ENCODE measurements around the gene ARL5B. TPM values are rescaled to one million over a fixed set of nuclear protein-coding genes. Genes with fewer than 3 reads are reported as not detected.
A peak's percentile ranks its signal among the peaks of the same experiment; 100 is the strongest.

Gene ARL5B
- total and polyA plus RNA-seq, 9 of the 15 experiments (the other 6 are each of a cell fraction or from before 2014, with no cell fraction given), result 4.1 to 22.2 (median 15.1) TPM

- TF ChIP-seq NEUROD1 (IDR thresholded peaks at IDR 0.05; ENCODE audit: borderline replicate concordance, low read depth, low read length, partially characterized antibody) (no peak), NFIC (IDR thresholded peaks at IDR 0.05) (peak; percentile 39), HES1 (IDR thresholded peaks at IDR 0.05; ENCODE audit: low read depth) (no peak), KHSRP (IDR thresholded peaks at IDR 0.05) (no peak), SMARCA5 (IDR thresholded peaks at IDR 0.05) (no peak), KDM2B (CRISPR knock-in tag; IDR thresholded peaks at IDR 0.05) (no peak), U2AF1 (optimal IDR thresholded peaks at IDR 0.05; ENCODE audit: low read depth, low read length) (no peak), THAP12 (CRISPR knock-in tag; IDR thresholded peaks at IDR 0.05) (0 out of 2 replicates have a peak, but pooled peaks have one; percentile 26), CREB3L1 (IDR thresholded peaks at IDR 0.05; ENCODE audit: borderline replicate concordance, low read depth) (peak; percentile 70; the same call in 1 of the 2 replicates), ZBTB9 (CRISPR knock-in tag; IDR thresholded peaks at IDR 0.05) (no peak), RHOXF2B (CRISPR knock-in tag; conservative IDR thresholded peaks at IDR 0.05) (no peak), HCFC1 (IDR thresholded peaks at IDR 0.05; ENCODE audit: low read depth, low read length) (peak; percentile 78), GTF3C2 (IDR thresholded peaks at IDR 0.05; ENCODE audit: borderline replicate concordance, extremely low read depth, insufficient read length) (no peak), VEZF1 (CRISPR knock-in tag; IDR thresholded peaks at IDR 0.05) (peak; percentile 93), RB1 (IDR thresholded peaks at IDR 0.05; ENCODE audit: low read depth) (peak; percentile 59; the same call in 1 of the 2 replicates), RAD51 (IDR thresholded peaks at IDR 0.05; ENCODE audit: borderline replicate concordance, low read depth) (peak; percentile 30; the same call in 1 of the 2 replicates), RUNX1 (IDR thresholded peaks at IDR 0.05; ENCODE audit: low read depth) (no peak)
Observed at GRCh38 chr10:18651324-18652007, 7.8 kb upstream of the ARL5B start, which contains the start of gene NSUN6 (continued).
